GDM1 (cell line): ENCODE measurements around the gene PDE6A.

Experiments used
- DNase-seq: peaks from one replicate; lab custom pipeline; 2025; lab: John Stamatoyannopoulos, UW

PDE6A gene

DNA sequence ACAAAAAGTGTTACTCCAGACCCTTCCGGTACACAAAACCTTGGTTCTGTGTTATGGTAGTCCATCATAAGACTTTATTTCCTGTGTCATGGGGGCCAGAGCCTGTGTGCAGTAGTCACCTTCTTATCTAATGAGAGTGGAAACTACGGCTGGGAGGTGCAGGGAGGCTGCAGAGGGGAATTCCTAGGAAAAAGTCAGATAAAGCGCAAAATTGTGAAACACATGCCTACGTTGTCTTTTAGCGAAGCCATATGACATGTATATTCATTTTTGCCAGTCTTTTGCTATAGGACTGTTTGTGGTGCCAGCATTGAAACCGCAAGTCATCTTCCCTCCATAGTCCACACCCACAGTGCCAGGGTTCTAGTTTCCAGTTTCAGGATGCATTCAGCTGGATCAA is 133.7 kb downstream of the PDE6A start:
- DNase-seq, result no peak

DNA sequence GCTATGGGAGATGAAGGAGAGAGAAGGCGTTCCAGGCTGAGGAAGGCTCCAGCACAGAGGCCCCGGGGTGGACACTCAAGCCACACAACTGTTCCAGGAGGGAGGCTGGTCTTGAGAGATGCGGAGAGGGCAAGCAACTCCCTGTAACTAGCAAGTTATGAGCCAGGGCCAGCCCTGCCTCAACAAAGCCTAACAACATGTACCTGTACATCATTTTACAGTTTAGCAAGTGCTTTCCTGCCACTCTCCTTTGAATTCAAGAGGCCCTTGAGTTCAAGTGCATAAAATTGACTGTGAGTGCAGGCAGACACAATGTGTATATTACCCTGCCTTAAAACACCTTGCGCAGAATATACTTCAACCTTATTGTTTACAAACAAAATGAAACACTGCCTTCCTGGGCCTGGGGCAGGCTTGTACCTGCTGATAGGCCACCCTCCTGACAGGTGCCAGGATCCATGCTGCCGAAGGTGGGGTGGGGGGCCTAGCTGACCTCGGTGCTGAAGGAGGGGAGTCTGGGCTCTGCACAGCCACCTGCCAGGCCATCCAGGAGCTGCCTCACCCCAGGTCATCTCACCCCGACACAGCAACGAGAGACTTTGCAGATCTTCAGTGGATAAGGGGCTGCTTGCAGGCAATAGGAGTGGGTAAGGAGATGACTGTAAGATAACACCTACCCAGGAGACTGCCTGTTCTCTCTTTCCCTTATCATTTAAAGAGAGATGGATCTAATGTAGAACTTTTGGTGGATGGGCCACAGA is 134.5 kb downstream of the PDE6A start:
- DNase-seq, result no peak

DNA sequence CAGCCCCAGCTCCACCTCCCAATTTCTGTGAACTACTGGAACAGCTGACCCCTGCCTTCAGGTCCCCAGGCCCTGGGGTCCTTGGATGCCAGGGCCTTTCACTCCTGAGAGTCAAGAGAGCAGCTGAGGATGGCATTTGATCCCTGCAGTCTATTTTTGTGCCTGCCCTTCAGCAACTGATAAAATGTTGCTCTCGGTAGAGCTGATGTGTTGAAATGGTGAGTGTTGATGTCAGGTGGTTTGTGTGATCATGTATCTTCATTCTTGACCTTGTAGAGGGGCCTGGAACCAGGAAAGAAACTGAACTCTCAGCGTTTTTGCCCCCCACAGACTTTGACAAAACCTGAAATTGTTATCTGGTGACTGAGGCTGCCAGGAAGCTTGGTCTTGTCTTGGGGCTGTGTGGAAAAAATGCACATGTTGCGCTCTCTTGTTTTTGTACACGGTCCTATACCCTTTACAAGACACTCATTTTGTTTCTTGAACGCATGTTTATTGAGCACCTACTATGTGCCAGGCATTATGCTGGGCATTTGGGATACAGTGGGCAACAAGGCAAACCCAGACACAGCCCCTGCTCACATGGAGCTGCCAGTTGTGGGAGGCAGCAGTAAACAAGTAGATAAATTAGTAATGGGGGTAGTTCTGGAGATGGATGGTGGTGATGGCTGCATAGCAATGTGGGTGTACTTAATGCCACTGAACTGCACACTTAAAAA is 136.2 kb downstream of the PDE6A start:
- no peak for DNase-seq
